ENCODE data around the gene AGBL3.
"Not testable (repeated sequence)": the region's sequence is repeated elsewhere in the genome, so short reads cannot be mapped to it uniquely, and the experiment has no call there.

AGBL3 gene

DNA sequence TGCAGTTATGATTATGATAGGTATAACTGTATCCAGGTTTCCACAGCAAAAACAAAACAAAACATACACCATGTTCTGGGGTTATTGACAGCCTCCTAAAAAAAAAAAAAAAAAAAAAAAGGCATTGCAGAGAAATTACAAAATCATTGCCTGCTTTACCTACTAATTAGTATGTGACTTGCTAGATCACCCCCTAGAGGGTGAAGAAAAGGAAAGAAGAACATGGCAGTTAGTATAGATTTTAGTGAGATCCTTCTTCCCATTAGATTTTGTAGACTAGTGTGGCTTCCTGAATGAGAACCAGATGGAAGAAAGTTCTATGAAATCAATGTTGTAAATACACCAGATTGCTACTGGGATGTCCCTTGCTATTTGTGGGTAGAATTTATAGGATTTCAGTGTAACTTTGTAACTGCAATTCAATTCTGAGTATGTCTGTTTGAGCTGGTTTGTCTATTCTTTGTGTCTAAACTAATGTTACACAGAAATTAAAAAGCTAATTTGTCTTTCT is 24.0 kb upstream of the AGBL3 start:
- no peaks in the 10 kb centered on the region for H3K27me3 ChIP-seq (ENCODE audit: control insufficient read depth in 5 of 5, insufficient read depth in 4 of 5, low read length in 5 of 5)
- peaks cover 25 to 59% (median 49%) of the 10 kb centered on the region in 5 donors for H3K36me3 ChIP-seq (ENCODE audit: control insufficient read depth in 5 of 5, insufficient read depth in 5 of 5, low read length in 5 of 5)
- H3K4me3 ChIP-seq (ENCODE audit: low read depth in 1 of 5, low read length in 5 of 5), result no peak overlapping the region
- H3K9ac ChIP-seq (ENCODE audit: low read length in 5 of 5), result peak overlapping the region in 1 of 5 donors; percentile 2
- peak overlapping the region; percentile 2 for H3K27ac ChIP-seq (ENCODE audit: low read depth, low read length)
- peaks cover 0 to 23% (median 5%) of the 10 kb centered on the region in 5 donors for H3K4me1 ChIP-seq (ENCODE audit: control insufficient read depth in 5 of 5, insufficient read depth in 5 of 5, low read length in 5 of 5)
- no peaks in the 10 kb centered on the region for H3K9me3 ChIP-seq (ENCODE audit: control insufficient read depth in 5 of 5, low read length in 5 of 5)

- peaks cover 0 to 24% (median 7%) of the 10 kb centered on the region in 5 donors for H3K4me1 ChIP-seq (ENCODE audit: control insufficient read depth in 5 of 5, insufficient read depth in 5 of 5, low read length in 5 of 5)
Measured at GRCh38 chr7:134963036-134963435, 23.3 kb upstream of the AGBL3 start.

GRCh38 chr7:134966691-134967090 is 19.6 kb upstream of the AGBL3 start:
- Histone ChIP-seq H3K27ac (ENCODE audit: low read depth, low read length) (peak overlapping the region; percentile 69), H3K9me3 (ENCODE audit: control insufficient read depth in 5 of 5, low read length in 5 of 5) (no peaks in the 10 kb centered on the region), H3K36me3 (ENCODE audit: control insufficient read depth in 5 of 5, insufficient read depth in 5 of 5, low read length in 5 of 5) (peaks cover 12 to 36% (median 27%) of the 10 kb centered on the region in 5 donors), H3K4me1 (ENCODE audit: control insufficient read depth in 5 of 5, insufficient read depth in 5 of 5, low read length in 5 of 5) (peaks cover 0 to 24% (median 7%) of the 10 kb centered on the region in 5 donors), H3K27me3 (ENCODE audit: control insufficient read depth in 5 of 5, insufficient read depth in 4 of 5, low read length in 5 of 5) (no peaks in the 10 kb centered on the region), H3K4me3 (ENCODE audit: low read depth in 1 of 5, low read length in 5 of 5) (no peak overlapping the region), H3K9ac (ENCODE audit: low read length in 5 of 5) (peak overlapping the region in 1 of 5 donors; percentile 1)

More at GRCh38 chr7:134963036-134963435, 23.3 kb upstream of the AGBL3 start:
- Histone ChIP-seq H3K36me3 (ENCODE audit: control insufficient read depth in 5 of 5, insufficient read depth in 5 of 5, low read length in 5 of 5) (peaks cover 25 to 57% (median 49%) of the 10 kb centered on the region in 5 donors), H3K27me3 (ENCODE audit: control insufficient read depth in 5 of 5, insufficient read depth in 4 of 5, low read length in 5 of 5) (no peaks in the 10 kb centered on the region), H3K4me3 (ENCODE audit: low read depth in 1 of 5, low read length in 5 of 5) (no peak overlapping the region), H3K9ac (ENCODE audit: low read length in 5 of 5) (peak overlapping the region in 2 of 5 donors; percentile 2 to 25), H3K9me3 (ENCODE audit: control insufficient read depth in 5 of 5, low read length in 5 of 5) (no peaks in the 10 kb centered on the region), H3K27ac (ENCODE audit: low read depth, low read length) (peak overlapping the region; percentile 2)

DNA sequence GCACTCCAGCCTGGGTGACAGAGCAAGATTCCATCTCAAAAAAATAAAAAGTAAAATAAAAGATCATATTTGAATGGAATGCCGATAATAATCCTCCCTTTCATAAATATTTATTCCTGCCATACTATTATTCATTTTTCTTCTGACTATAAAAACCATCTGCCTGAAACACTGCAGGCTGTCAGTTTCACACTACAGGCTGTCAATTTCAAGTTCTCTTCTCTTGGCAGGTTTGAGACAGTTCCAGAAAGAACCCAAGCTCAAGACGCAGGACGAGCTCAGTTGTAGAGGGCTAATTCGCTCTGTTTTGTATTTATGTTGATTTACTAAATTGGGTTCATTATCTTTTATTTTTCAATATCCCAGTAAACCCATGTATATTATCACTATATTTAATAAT is 18.2 kb upstream of the AGBL3 start:
- no peak overlapping the region for H3K4me3 ChIP-seq (ENCODE audit: low read depth in 1 of 5, low read length in 5 of 5)
- no peaks in the 10 kb centered on the region for H3K27me3 ChIP-seq (ENCODE audit: control insufficient read depth in 5 of 5, insufficient read depth in 4 of 5, low read length in 5 of 5)
- H3K27ac ChIP-seq (ENCODE audit: low read depth, low read length), result no peak overlapping the region
- no peak overlapping the region for H3K9ac ChIP-seq (ENCODE audit: low read length in 5 of 5)
- H3K9me3 ChIP-seq (ENCODE audit: control insufficient read depth in 5 of 5, low read length in 5 of 5), result no peaks in the 10 kb centered on the region
- H3K4me1 ChIP-seq (ENCODE audit: control insufficient read depth in 5 of 5, insufficient read depth in 5 of 5, low read length in 5 of 5), result peaks cover 0 to 15% (median 7%) of the 10 kb centered on the region in 5 donors
- H3K36me3 ChIP-seq (ENCODE audit: control insufficient read depth in 5 of 5, insufficient read depth in 5 of 5, low read length in 5 of 5), result peaks cover 12 to 36% (median 27%) of the 10 kb centered on the region in 5 donors

GRCh38 chr7:134981645-134982044 is 4.7 kb upstream of the AGBL3 start:
- not testable (repeated sequence) for H3K4me1 ChIP-seq (ENCODE audit: control insufficient read depth in 5 of 5, insufficient read depth in 5 of 5, low read length in 5 of 5); H3K36me3 ChIP-seq (ENCODE audit: control insufficient read depth in 5 of 5, insufficient read depth in 5 of 5, low read length in 5 of 5); H3K9me3 ChIP-seq (ENCODE audit: control insufficient read depth in 5 of 5, low read length in 5 of 5); H3K27ac ChIP-seq (ENCODE audit: low read depth, low read length); H3K9ac ChIP-seq (ENCODE audit: low read length in 5 of 5); H3K27me3 ChIP-seq (ENCODE audit: control insufficient read depth in 5 of 5, insufficient read depth in 4 of 5, low read length in 5 of 5); H3K4me3 ChIP-seq (ENCODE audit: low read depth in 1 of 5, low read length in 5 of 5)

DNA sequence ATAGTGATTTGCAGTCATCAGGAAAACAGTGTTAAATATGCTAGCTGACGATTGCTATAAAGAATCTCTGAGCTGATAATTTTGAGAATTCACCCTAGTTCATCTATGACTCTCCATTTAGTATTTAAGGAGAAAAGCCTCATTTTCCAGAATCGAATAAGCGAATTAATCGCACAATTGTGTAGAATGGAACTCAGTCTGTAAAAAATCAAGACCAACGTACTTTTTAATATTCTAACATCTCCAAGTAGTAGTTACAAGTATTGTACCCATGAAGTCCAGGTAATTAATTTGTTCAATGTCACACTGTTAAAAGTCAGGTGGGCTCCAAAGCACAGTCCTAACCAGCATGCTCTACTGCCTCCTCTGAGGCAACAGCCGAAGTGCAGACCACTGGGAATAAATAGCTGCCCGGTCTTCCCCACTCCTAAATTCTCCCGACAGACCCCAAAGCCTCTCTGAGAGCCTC is 380 bp upstream of the AGBL3 start:
- H3K27ac ChIP-seq (ENCODE audit: low read depth, low read length), result peak overlapping the region; percentile 84
- H3K36me3 ChIP-seq (ENCODE audit: control insufficient read depth in 5 of 5, insufficient read depth in 5 of 5, low read length in 5 of 5), result no peaks in the 10 kb centered on the region
- peaks cover 0 to 12% (median 9%) of the 10 kb centered on the region in 5 donors for H3K4me1 ChIP-seq (ENCODE audit: control insufficient read depth in 5 of 5, insufficient read depth in 5 of 5, low read length in 5 of 5)
- no peaks in the 10 kb centered on the region for H3K9me3 ChIP-seq (ENCODE audit: control insufficient read depth in 5 of 5, low read length in 5 of 5)
- peak overlapping the region; percentile 8 to 92 (median 85) for H3K9ac ChIP-seq (ENCODE audit: low read length in 5 of 5)
- H3K27me3 ChIP-seq (ENCODE audit: control insufficient read depth in 5 of 5, insufficient read depth in 4 of 5, low read length in 5 of 5), result no peaks in the 10 kb centered on the region
- peak overlapping the region; percentile 81 to 93 (median 87) for H3K4me3 ChIP-seq (ENCODE audit: low read depth in 1 of 5, low read length in 5 of 5)

DNA sequence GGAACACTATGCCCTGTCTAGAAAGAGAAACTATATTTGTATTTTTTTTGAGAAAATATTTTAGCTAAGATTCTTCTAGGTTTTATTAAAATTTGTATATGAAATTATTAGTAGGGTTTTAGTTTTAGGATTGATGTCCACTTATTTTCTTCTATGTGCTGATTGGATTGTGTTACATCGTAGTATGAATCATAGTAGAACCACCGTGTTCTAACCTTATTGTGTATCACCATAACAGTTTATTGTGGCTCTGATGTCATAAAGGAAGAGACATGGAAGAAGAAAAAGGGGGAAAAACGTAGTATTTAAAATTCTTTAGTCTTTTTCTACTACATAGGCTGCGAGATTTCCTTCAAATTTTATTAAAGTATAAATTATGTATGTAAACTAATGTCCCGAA is 1.9 kb downstream of the AGBL3 start:
- peaks cover 0 to 20% (median 10%) of the 10 kb centered on the region in 5 donors for H3K4me1 ChIP-seq (ENCODE audit: control insufficient read depth in 5 of 5, insufficient read depth in 5 of 5, low read length in 5 of 5)
- H3K27me3 ChIP-seq (ENCODE audit: control insufficient read depth in 5 of 5, insufficient read depth in 4 of 5, low read length in 5 of 5), result no peaks in the 10 kb centered on the region
- no peak overlapping the region for H3K4me3 ChIP-seq (ENCODE audit: low read depth in 1 of 5, low read length in 5 of 5)
- no peak overlapping the region for H3K27ac ChIP-seq (ENCODE audit: low read depth, low read length)
- no peaks in the 10 kb centered on the region for H3K36me3 ChIP-seq (ENCODE audit: control insufficient read depth in 5 of 5, insufficient read depth in 5 of 5, low read length in 5 of 5)
- no peak overlapping the region for H3K9ac ChIP-seq (ENCODE audit: low read length in 5 of 5)
- no peaks in the 10 kb centered on the region for H3K9me3 ChIP-seq (ENCODE audit: control insufficient read depth in 5 of 5, low read length in 5 of 5)

DNA sequence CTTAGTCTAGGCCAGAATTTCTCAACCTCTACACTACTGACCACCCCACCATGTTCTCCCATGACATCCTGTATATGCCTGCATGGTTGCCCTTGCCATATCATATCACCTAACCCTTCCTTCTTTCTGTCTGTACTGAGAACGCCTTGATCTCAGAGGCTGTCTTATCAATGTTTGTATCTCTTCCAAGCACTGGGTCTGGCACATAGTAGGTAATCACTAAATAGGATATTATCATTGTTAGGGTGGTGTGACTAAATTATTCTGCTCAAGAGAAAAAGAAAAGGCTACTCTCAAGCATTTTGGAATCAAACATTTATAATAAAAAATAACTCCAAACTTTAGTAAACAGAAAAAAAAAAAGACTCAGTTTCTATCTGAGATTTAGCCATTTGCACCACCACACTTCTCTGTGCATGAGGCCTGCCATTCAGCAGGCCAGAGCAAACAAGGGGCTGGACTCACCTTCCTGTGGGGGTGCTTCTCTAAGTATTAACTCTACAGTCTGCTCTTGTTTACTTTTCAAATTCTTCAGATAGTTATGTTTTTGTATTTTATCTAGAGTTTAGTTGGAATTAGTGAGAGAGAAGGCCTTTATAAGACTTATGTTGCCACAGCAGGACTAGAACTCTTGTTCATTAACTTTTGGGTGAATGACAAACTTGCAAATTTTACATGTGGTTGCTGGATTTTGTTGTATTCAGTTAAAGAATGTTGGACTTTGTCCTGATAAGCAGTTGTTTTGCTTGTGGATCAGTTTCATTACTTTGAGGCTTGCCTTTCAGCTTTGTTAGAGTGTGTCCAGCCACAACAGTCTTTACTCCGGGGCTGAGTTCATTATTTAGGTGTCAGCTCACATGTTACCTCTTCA is 5.4 kb downstream of the AGBL3 start:
- Histone ChIP-seq H3K9me3 (ENCODE audit: control insufficient read depth in 5 of 5, low read length in 5 of 5) (no peaks in the 10 kb centered on the region), H3K36me3 (ENCODE audit: control insufficient read depth in 5 of 5, insufficient read depth in 5 of 5, low read length in 5 of 5) (peaks cover 0 to 23% (median 5%) of the 10 kb centered on the region in 5 donors), H3K27ac (ENCODE audit: low read depth, low read length) (peak overlapping the region; percentile 14), H3K4me3 (ENCODE audit: low read depth in 1 of 5, low read length in 5 of 5) (no peak overlapping the region), H3K27me3 (ENCODE audit: control insufficient read depth in 5 of 5, insufficient read depth in 4 of 5, low read length in 5 of 5) (no peaks in the 10 kb centered on the region), H3K4me1 (ENCODE audit: control insufficient read depth in 5 of 5, insufficient read depth in 5 of 5, low read length in 5 of 5) (peaks cover 0 to 24% (median 14%) of the 10 kb centered on the region in 5 donors), H3K9ac (ENCODE audit: low read length in 5 of 5) (no peak overlapping the region)

- Histone ChIP-seq H3K27ac (ENCODE audit: low read depth, low read length) (peak overlapping the region; percentile 14), H3K4me3 (ENCODE audit: low read depth in 1 of 5, low read length in 5 of 5) (no peak overlapping the region), H3K9ac (ENCODE audit: low read length in 5 of 5) (no peak overlapping the region), H3K36me3 (ENCODE audit: control insufficient read depth in 5 of 5, insufficient read depth in 5 of 5, low read length in 5 of 5) (peaks cover 0 to 28% (median 5%) of the 10 kb centered on the region in 5 donors), H3K27me3 (ENCODE audit: control insufficient read depth in 5 of 5, insufficient read depth in 4 of 5, low read length in 5 of 5) (no peaks in the 10 kb centered on the region), H3K9me3 (ENCODE audit: control insufficient read depth in 5 of 5, low read length in 5 of 5) (no peaks in the 10 kb centered on the region), H3K4me1 (ENCODE audit: control insufficient read depth in 5 of 5, insufficient read depth in 5 of 5, low read length in 5 of 5) (peaks cover 0 to 16% (median 10%) of the 10 kb centered on the region in 5 donors)
Measured at GRCh38 chr7:134992626-134993179, 6.4 kb downstream of the AGBL3 start.

Data from subcutaneous abdominal adipose tissue (tissue), 5 donors.